Tibial artery (tissue), 4 donors: ENCODE data around the gene SLC45A2.

Experiments
- DNase-seq, 2 donors: peaks; one replicate each; pipeline ENCODE4 v3.0.0-alpha.2; 2019
- H3K27ac ChIP-seq, 2 donors: fragments of 200-600 bp; sonication (generic) in 1 of 2; 1 replicate in 1 of 2; 2 replicates in 1 of 2; pipeline ENCODE4 v1.5.1; 2018 to 2019; ENCODE audit warnings: mild to moderate bottlenecking in 1 of 2
- H3K27me3 ChIP-seq, 2 donors: fragments of 200-600 bp; sonication (generic) in 1 of 2; one replicate each; pipeline versions ENCODE4 v1.5.1 to v1.6.0; 2016 to 2019
- H3K36me3 ChIP-seq, 3 donors: fragments of 200-600 bp; sonication (generic) in 2 of 3; one replicate each; pipeline ENCODE4 v1.5.1; 2016 to 2019; ENCODE audit warnings: mild to moderate bottlenecking in 2 of 3
- H3K4me1 ChIP-seq, 4 donors: fragments of 200-600 bp; sonication (generic) in 2 of 4; 1 replicate in 3 of 4; 2 replicates in 1 of 4; pipeline ENCODE4 v1.5.1; 2016 to 2019
- H3K4me3 ChIP-seq, 2 donors: fragments of 200-600 bp; sonication (generic) in 1 of 2; 1 replicate in 1 of 2; 2 replicates in 1 of 2; pipeline ENCODE4 v1.5.1; 2018 to 2019; ENCODE audit warnings: mild to moderate bottlenecking in 2 of 2
- H3K9me3 ChIP-seq, 3 donors: fragments of 200-600 bp; sonication (generic) in 1 of 3; one replicate each; pipeline ENCODE4 v1.5.1; 2016 to 2019
- intact Hi-C: fragments of 100-400 bp; cut with DNase I; formaldehyde crosslinking; loops from one replicate; pipeline ENCODE4 v1.15.0; 2023; ENCODE audit warnings: low total_unique reads
- TF ChIP-seq, protein P1 (sequence below), 2 experiments: fragments of 200-600 bp in 1 of 2; fragments of 450-650 bp in 1 of 2; IDR thresholded peaks; one replicate each; pipeline ENCODE4 v1.5.1; 2017 to 2019; ENCODE audit warnings: antibody characterized with exemption in 2 of 2, mild to moderate bottlenecking in 1 of 2, moderate library complexity in 1 of 2

Gene SLC45A2

DNA sequence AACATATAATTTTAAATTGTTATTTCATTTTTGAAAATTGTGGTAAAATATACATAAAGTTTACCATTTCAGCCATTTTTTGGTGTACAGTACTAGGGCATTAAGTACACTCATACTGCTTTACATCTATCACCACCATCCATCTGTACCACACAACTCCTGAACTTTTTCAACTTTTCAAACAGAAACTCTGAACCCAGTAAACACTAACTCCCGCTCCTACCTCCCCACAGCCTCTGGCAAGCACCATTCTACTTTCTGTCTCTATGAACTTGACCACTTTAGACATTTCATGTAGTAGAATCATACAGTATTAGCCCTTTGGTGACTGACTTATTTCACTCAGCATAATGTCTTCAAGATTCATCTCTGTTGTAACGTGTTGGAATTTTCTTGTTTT lies 8.4 kb upstream of the SLC45A2 start:
- TF ChIP-seq, protein P1, sequence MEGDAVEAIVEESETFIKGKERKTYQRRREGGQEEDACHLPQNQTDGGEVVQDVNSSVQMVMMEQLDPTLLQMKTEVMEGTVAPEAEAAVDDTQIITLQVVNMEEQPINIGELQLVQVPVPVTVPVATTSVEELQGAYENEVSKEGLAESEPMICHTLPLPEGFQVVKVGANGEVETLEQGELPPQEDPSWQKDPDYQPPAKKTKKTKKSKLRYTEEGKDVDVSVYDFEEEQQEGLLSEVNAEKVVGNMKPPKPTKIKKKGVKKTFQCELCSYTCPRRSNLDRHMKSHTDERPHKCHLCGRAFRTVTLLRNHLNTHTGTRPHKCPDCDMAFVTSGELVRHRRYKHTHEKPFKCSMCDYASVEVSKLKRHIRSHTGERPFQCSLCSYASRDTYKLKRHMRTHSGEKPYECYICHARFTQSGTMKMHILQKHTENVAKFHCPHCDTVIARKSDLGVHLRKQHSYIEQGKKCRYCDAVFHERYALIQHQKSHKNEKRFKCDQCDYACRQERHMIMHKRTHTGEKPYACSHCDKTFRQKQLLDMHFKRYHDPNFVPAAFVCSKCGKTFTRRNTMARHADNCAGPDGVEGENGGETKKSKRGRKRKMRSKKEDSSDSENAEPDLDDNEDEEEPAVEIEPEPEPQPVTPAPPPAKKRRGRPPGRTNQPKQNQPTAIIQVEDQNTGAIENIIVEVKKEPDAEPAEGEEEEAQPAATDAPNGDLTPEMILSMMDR (IDR thresholded peaks at IDR 0.05), result no peak
- DNase-seq, result no peak
- H3K9me3 ChIP-seq, result no peaks in the 10 kb centered on the region
- peaks cover 0 to 6% (median 3%) of the 10 kb centered on the region in 4 donors for H3K4me1 ChIP-seq
- intact Hi-C loops, result no loop called here
- no peak overlapping the region for H3K27ac ChIP-seq
- no peaks in the 10 kb centered on the region for H3K27me3 ChIP-seq
- H3K36me3 ChIP-seq, result peaks cover 4 to 24% (median 14%) of the 10 kb centered on the region in 3 donors
- H3K4me3 ChIP-seq, result no peak overlapping the region

DNA sequence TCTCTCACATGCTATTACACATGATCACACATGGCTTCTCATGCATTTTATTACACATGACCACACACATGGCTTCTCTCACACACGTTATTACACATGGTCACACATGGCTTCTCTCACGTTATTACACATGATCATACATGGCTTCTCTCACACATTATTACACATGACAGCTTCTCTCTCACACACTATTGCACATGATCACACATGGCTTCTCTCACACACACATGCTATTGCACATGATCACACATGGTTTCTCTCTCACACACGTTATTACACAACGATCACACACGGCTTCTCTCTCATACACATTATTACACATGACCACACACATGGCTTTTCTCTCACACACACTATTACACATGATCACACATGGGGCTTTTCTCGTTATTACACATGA lies 954 bp upstream of the SLC45A2 start:
- intact Hi-C loops, result no loop called here
- Histone ChIP-seq H3K36me3 (peaks cover 15 to 30% (median 23%) of the 10 kb centered on the region in 3 donors), H3K4me1 (no peaks in the 10 kb centered on the region), H3K4me3 (no peak overlapping the region), H3K27ac (no peak overlapping the region), H3K9me3 (no peaks in the 10 kb centered on the region), H3K27me3 (no peaks in the 10 kb centered on the region)
- TF ChIP-seq, protein P1 (IDR thresholded peaks at IDR 0.05), result no peak
- no peak for DNase-seq

DNA sequence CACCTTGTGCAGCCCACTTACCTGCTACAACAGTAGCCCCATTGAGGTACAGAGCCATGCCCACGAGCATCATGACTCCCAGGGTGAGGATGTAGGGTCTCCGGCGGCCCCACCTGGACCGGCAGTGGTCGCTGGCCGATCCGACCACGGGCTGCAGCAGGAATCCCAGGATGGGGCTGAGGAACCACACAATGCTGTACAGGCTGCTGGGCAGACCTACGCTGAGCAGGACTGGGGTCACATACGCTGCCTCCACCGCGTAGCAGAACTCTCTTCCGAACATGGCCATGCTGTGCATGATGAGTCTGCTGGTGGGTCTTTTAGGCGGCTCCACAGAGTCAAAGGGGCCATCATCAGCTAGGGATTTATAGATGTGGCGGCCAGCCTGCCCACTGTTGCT lies 315 bp downstream of the SLC45A2 start:
- no peak for DNase-seq
- Histone ChIP-seq H3K4me1 (no peaks in the 10 kb centered on the region), H3K27me3 (no peaks in the 10 kb centered on the region), H3K9me3 (no peaks in the 10 kb centered on the region), H3K4me3 (no peak overlapping the region), H3K36me3 (peaks cover 15 to 29% (median 21%) of the 10 kb centered on the region in 3 donors), H3K27ac (no peak overlapping the region)
- intact Hi-C loops, result no loop called here
- TF ChIP-seq, protein P1 (IDR thresholded peaks at IDR 0.05), result no peak

DNA sequence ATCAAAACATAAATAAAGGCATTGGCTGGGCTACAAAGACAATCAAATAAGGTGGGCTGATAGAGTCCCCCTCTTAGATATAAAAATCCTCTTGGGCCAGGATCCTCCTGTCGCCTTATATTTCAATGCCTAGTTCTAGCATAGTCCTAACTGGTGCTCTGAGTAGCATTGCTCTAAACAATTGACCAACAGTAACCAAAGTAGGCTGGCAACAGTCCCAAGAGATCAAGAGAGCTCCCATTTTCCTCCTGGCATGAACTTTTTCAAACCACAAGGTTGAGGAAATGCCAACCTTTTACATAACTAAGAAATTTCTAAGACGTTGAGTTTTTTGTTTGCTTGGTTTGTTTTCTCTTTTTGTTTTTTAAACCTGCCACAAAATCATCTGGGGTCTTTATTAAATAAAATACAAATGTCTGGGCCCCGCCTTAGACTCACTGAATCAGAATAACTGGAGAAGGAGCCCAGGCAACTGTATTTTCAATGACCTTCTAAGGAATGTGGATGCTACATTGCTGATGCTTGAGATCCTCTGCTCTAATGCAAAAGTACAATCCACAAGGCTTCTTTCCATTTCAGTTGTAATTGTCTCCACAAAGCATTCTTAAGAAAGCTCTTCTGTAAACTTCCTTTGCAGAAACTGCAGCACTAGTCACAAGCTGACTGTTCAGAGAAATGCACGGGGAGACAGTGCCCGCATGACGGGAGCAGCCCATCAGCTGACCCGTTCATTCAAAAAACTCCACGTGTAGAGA lies 2.9 kb downstream of the SLC45A2 start:
- Histone ChIP-seq H3K9me3 (no peaks in the 10 kb centered on the region), H3K4me3 (no peak overlapping the region), H3K27me3 (no peaks in the 10 kb centered on the region), H3K27ac (no peak overlapping the region), H3K4me1 (no peaks in the 10 kb centered on the region), H3K36me3 (peaks cover 0 to 3% (median 0%) of the 10 kb centered on the region in 3 donors)
- intact Hi-C loops, result no loop called here
- TF ChIP-seq, protein P1 (IDR thresholded peaks at IDR 0.05), result no peak
- no peak for DNase-seq

DNA sequence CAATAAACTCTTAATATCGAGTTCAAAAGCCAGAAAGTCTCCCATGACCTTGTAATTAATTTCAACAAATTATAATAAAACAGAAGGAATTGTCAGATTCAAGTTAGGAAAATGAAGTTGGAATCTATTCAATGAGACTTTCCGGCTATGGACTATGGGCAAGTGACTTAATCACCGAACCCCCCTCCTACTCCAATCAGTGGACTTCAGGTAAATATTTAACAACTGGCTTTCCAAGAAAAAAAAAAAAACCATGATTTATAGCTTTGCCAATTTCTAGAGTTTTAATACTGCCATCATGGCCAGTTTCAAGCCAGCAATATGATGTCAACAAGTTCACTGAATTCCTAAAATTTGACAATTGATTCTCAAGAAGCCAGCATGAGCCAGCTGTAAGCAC lies 4.5 kb downstream of the SLC45A2 start:
- TF ChIP-seq, protein P1 (IDR thresholded peaks at IDR 0.05), result no peak
- Histone ChIP-seq H3K27ac (no peak overlapping the region), H3K4me1 (peaks cover 0 to 11% (median 4%) of the 10 kb centered on the region in 4 donors), H3K9me3 (no peaks in the 10 kb centered on the region), H3K27me3 (no peaks in the 10 kb centered on the region), H3K36me3 (no peaks in the 10 kb centered on the region), H3K4me3 (no peak overlapping the region)
- intact Hi-C loops, result no loop called here
- DNase-seq, result no peak
